GM12892 (cell line): ENCODE data around the gene ADTRP.

ENCODE experiments used
- POLR2A ChIP-seq: IDR thresholded peaks from 2 replicates; pipeline ENCODE4 v1.6.1; 2011; ENCODE audit warnings: low read depth, low read length, control low read depth
- POLR2AphosphoS5 ChIP-seq: IDR thresholded peaks from 2 replicates; pipeline ENCODE4 v1.6.1; 2011; ENCODE audit warnings: low read depth, low read length, control low read depth

GRCh38 chr6:11814819-11815218, 36.2 kb upstream of the ADTRP start:
- TF ChIP-seq POLR2A (no peak), POLR2AphosphoS5 (no peak)
